HEK293 (cell line): ENCODE results near the gene LAMC2.

Experiments used
- CTCF ChIA-PET: fragments of 350-600 bp; formaldehyde crosslinking; extraction: SDS; loops from one replicate; lab custom pipeline; 2021; ENCODE audit warnings: antibody characterized with exemption; lab: Yijun Ruan, JAX
- POLR2A ChIA-PET: fragments of 300-600 bp; formaldehyde crosslinking; extraction: SDS; loops from one replicate; lab custom pipeline; 2020; ENCODE audit warnings: antibody characterized with exemption, inconsistent platforms; lab: Yijun Ruan, JAX
- H3K27ac ChIP-seq: fragments of 200-500 bp; sonication (Bioruptor generic); 2 replicates; pipeline ENCODE4 v1.5.1; 2014; ENCODE audit warnings: low read depth, low read length, control low read depth, inconsistent platforms; ENCODE audit errors: extremely low read depth
- H3K36me3 ChIP-seq, 2 experiments: fragments of 200-500 bp in 1 of 2; sonication (Bioruptor generic) in 1 of 2; 1 replicate in 1 of 2; 2 replicates in 1 of 2; pipeline ENCODE4 v1.5.1; 2014 to 2017; ENCODE audit warnings: inconsistent platforms in 2 of 2, low read length in 2 of 2; ENCODE audit not compliant: control insufficient read depth in 2 of 2, insufficient read depth in 1 of 2
- H3K4me1 ChIP-seq: fragments of 200-500 bp; sonication (Bioruptor generic); 2 replicates; pipeline ENCODE4 v1.5.1; 2014; ENCODE audit warnings: mild to moderate bottlenecking, low read length, inconsistent platforms; ENCODE audit not compliant: control insufficient read depth, insufficient read depth
- H3K4me3 ChIP-seq: 2 replicates; pipeline ENCODE4 v1.5.1; 2011; ENCODE audit warnings: low read depth, mild to moderate bottlenecking, control low read depth, low read length, moderate library complexity
- H3K9me3 ChIP-seq: fragments of 200-500 bp; sonication (Bioruptor generic); 2 replicates; pipeline ENCODE4 v1.5.1; 2014; ENCODE audit warnings: low read depth, low read length, inconsistent platforms; ENCODE audit not compliant: control insufficient read depth, insufficient read depth
- GLIS2 ChIP-seq: fragments of 450-650 bp; formaldehyde crosslinking; IDR thresholded peaks from 2 replicates; pipeline ENCODE4 v1.5.1; 2016; ENCODE audit warnings: missing biosample characterization, missing genetic modification characterization
- OSR2 ChIP-seq: fragments of 450-650 bp; formaldehyde crosslinking; IDR thresholded peaks from 2 replicates; pipeline ENCODE4 v1.5.1; 2016; ENCODE audit warnings: missing biosample characterization, missing genetic modification characterization
- RBAK ChIP-seq: fragments of 450-650 bp; formaldehyde crosslinking; IDR thresholded peaks from 2 replicates; pipeline ENCODE4 v1.5.1; 2016; ENCODE audit warnings: missing biosample characterization, missing genetic modification characterization
- SCRT2 ChIP-seq: fragments of 450-650 bp; formaldehyde crosslinking; IDR thresholded peaks from 2 replicates; pipeline ENCODE4 v1.5.1; 2016; ENCODE audit warnings: missing biosample characterization, missing genetic modification characterization
- YY2 ChIP-seq: fragments of 450-650 bp; formaldehyde crosslinking; IDR thresholded peaks from 2 replicates; pipeline ENCODE4 v1.5.1; 2016; ENCODE audit warnings: missing biosample characterization, missing genetic modification characterization
- ZBTB8A ChIP-seq: fragments of 450-650 bp; formaldehyde crosslinking; IDR thresholded peaks from 2 replicates; pipeline ENCODE4 v1.5.1; 2016; ENCODE audit warnings: missing biosample characterization, missing genetic modification characterization
- ZEB2 ChIP-seq: fragments of 450-650 bp; formaldehyde crosslinking; IDR thresholded peaks from 2 replicates; pipeline ENCODE4 v1.5.1; 2016; ENCODE audit warnings: missing biosample characterization, missing genetic modification characterization
- ZNF112 ChIP-seq: fragments of 450-650 bp; formaldehyde crosslinking; IDR thresholded peaks from 2 replicates; pipeline ENCODE4 v1.5.0; 2017; ENCODE audit warnings: missing biosample characterization, missing genetic modification characterization
- ZNF133 ChIP-seq: fragments of 450-650 bp; formaldehyde crosslinking; IDR thresholded peaks from 2 replicates; pipeline ENCODE4 v1.5.1; 2016; ENCODE audit warnings: missing biosample characterization, missing genetic modification characterization
- ZNF2 ChIP-seq: fragments of 450-650 bp; formaldehyde crosslinking; IDR thresholded peaks from 2 replicates; pipeline ENCODE4 v1.5.1; 2016; ENCODE audit warnings: missing biosample characterization, missing genetic modification characterization
- ZNF221 ChIP-seq: fragments of 450-650 bp; formaldehyde crosslinking; IDR thresholded peaks from 2 replicates; pipeline ENCODE4 v1.5.1; 2017; ENCODE audit warnings: missing biosample characterization, missing genetic modification characterization, borderline replicate concordance
- ZNF335 ChIP-seq: fragments of 450-650 bp; formaldehyde crosslinking; conservative IDR thresholded peaks from 2 replicates; pipeline ENCODE4 v1.5.1; 2016; ENCODE audit warnings: missing biosample characterization, missing genetic modification characterization
- ZNF341 ChIP-seq: fragments of 450-650 bp; formaldehyde crosslinking; IDR thresholded peaks from 2 replicates; pipeline ENCODE4; 2016; ENCODE audit warnings: low read depth, missing biosample characterization, missing genetic modification characterization
- ZNF423 ChIP-seq: fragments of 450-650 bp; formaldehyde crosslinking; IDR thresholded peaks from 2 replicates; pipeline ENCODE4 v1.5.1; 2016; ENCODE audit warnings: missing biosample characterization, missing genetic modification characterization
- ZNF426 ChIP-seq: fragments of 450-650 bp; formaldehyde crosslinking; IDR thresholded peaks from 2 replicates; pipeline ENCODE4 v1.5.1; 2017; ENCODE audit warnings: missing biosample characterization, missing genetic modification characterization, mild to moderate bottlenecking, inconsistent platforms, moderate library complexity
- ZNF449 ChIP-seq: fragments of 450-650 bp; formaldehyde crosslinking; IDR thresholded peaks from 2 replicates; pipeline ENCODE4 v1.5.1; 2017; ENCODE audit warnings: missing biosample characterization, mild to moderate bottlenecking, missing genetic modification characterization, moderate library complexity
- ZNF530 ChIP-seq: fragments of 450-650 bp; formaldehyde crosslinking; IDR thresholded peaks from 2 replicates; pipeline ENCODE4 v1.5.1; 2016; ENCODE audit warnings: low read depth, missing biosample characterization, missing genetic modification characterization
- ZNF560 ChIP-seq: fragments of 450-650 bp; formaldehyde crosslinking; IDR thresholded peaks from 2 replicates; pipeline ENCODE4 v1.5.1; 2017; ENCODE audit warnings: missing biosample characterization, missing genetic modification characterization, borderline replicate concordance
- ZNF624 ChIP-seq: fragments of 450-650 bp; formaldehyde crosslinking; IDR thresholded peaks from 2 replicates; pipeline ENCODE4 v1.5.1; 2017; ENCODE audit warnings: missing biosample characterization, missing genetic modification characterization
- ZNF670 ChIP-seq: fragments of 450-650 bp; formaldehyde crosslinking; IDR thresholded peaks from 2 replicates; pipeline ENCODE4 v1.5.1; 2016; ENCODE audit warnings: missing biosample characterization, missing genetic modification characterization, low read depth
- ZNF707 ChIP-seq: fragments of 450-650 bp; formaldehyde crosslinking; IDR thresholded peaks from 2 replicates; pipeline ENCODE4 v1.5.1; 2016; ENCODE audit warnings: missing biosample characterization, missing genetic modification characterization
- ZNF837 ChIP-seq: fragments of 450-650 bp; formaldehyde crosslinking; IDR thresholded peaks from 2 replicates; pipeline ENCODE4 v1.5.1; 2016; ENCODE audit warnings: missing biosample characterization, missing genetic modification characterization
- ZNF843 ChIP-seq: fragments of 450-650 bp; formaldehyde crosslinking; IDR thresholded peaks from 2 replicates; pipeline ENCODE4 v1.5.1; 2016; ENCODE audit warnings: missing biosample characterization, missing genetic modification characterization
- ZSCAN5A ChIP-seq: fragments of 450-650 bp; formaldehyde crosslinking; IDR thresholded peaks from 2 replicates; pipeline ENCODE4 v1.5.1; 2016; ENCODE audit warnings: missing biosample characterization, missing genetic modification characterization
- TF ChIP-seq, protein P1 (sequence below): fragments of 450-650 bp; formaldehyde crosslinking; IDR thresholded peaks from 2 replicates; pipeline ENCODE4 v1.5.1; 2016; ENCODE audit warnings: missing biosample characterization, missing genetic modification characterization
- TF ChIP-seq, protein P2 (sequence below): fragments of 450-650 bp; formaldehyde crosslinking; IDR thresholded peaks from 2 replicates; pipeline ENCODE4 v1.5.1; 2017; ENCODE audit warnings: missing biosample characterization, missing genetic modification characterization
- TF ChIP-seq, protein P3 (sequence below): fragments of 450-650 bp; formaldehyde crosslinking; IDR thresholded peaks from 2 replicates; pipeline ENCODE4 v1.5.1; 2016; ENCODE audit warnings: missing biosample characterization, missing genetic modification characterization

LAMC2 gene

DNA sequence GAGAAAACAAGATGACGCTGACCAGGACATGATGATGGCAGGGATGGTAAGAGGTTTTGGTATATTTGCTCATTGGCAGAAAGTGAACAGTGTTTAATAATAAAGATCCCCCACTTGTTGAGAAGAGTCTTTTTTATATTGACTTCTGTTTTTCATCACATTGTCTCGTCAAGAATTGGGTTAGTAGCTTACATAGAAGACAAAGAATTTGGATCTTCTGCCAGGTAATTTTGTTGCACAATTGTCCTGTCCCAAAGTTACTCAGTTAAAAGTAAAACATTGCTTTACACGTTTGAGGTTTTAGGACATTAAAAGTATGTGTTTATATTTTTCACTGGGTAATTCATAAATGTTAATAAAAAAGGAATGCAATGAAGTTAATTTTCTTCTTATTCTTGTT is 48.3 kb upstream of the LAMC2 start:
- H3K9me3 ChIP-seq: no peaks in the 10 kb centered on the region
- H3K4me1 ChIP-seq: no peaks in the 10 kb centered on the region
- H3K36me3 ChIP-seq: peaks cover 32 to 89% of the 10 kb centered on the region in 2 experiments
- H3K4me3 ChIP-seq: no peak overlapping the region
- TF ChIP-seq ZNF707 (no peak), ZNF341 (no peak), ZNF530 (no peak), ZNF335 (tag by site-specific recombination) (no peak), ZNF670 (no peak), ZNF560 (tag by site-specific recombination) (no peak), ZNF133 (tag by site-specific recombination) (no peak), ZNF837 (tag by site-specific recombination) (no peak), ZNF112 (tag by site-specific recombination) (no peak), OSR2 (no peak)
- TF ChIP-seq, all 188 proteins: peak for 0
- ChIA-PET CTCF (interaction anchor here (1.3 kb wide), 1 partner anchor 90 kb away, joined by 4 read pairs; no protein-coding TSS in a partner anchor), POLR2A (no interaction called here)
- no peak overlapping the region for H3K27ac ChIP-seq

DNA sequence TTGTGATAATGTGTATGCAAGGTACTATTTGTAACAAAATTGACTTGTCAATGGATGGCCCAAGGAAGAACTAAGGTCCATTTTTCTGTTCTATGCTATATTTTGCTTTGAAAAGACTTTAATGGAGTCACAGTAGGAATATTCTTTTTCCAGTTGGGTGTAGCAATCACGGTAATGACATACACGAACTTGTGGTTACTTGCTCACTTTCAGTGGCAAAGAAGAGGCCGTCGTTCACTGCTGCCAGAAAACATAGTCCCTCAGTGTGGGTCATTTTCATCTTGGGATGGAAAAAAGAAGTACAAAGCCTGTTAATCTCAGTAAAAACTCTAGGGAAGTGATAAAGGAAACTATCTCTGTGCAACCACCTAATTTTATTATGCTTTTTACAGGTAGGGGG is 47.8 kb upstream of the LAMC2 start:
- ChIA-PET POLR2A (no interaction called here), CTCF (interaction anchor here (1.3 kb wide), 2 partner anchors 89 to 96 kb away, joined by 4 read pairs; no protein-coding TSS in a partner anchor)
- Histone ChIP-seq H3K9me3 (no peaks in the 10 kb centered on the region), H3K4me3 (no peak overlapping the region), H3K4me1 (no peaks in the 10 kb centered on the region), H3K27ac (no peak overlapping the region), H3K36me3 (peaks cover 29 to 89% of the 10 kb centered on the region in 2 experiments)
- TF ChIP-seq ZEB2 (tag by site-specific recombination) (no peak), ZBTB8A (tag by site-specific recombination) (no peak), YY2 (no peak), ZSCAN5A (no peak), ZNF426 (tag by site-specific recombination) (no peak), SCRT2 (tag by site-specific recombination) (no peak), ZNF2 (no peak), ZNF449 (no peak), ZNF221 (tag by site-specific recombination) (no peak), GLIS2 (tag by site-specific recombination) (no peak), ZNF423 (tag by site-specific recombination) (no peak), ZNF624 (tag by site-specific recombination) (no peak), RBAK (tag by site-specific recombination) (no peak), ZNF843 (tag by site-specific recombination) (no peak)
- TF ChIP-seq, protein P1, sequence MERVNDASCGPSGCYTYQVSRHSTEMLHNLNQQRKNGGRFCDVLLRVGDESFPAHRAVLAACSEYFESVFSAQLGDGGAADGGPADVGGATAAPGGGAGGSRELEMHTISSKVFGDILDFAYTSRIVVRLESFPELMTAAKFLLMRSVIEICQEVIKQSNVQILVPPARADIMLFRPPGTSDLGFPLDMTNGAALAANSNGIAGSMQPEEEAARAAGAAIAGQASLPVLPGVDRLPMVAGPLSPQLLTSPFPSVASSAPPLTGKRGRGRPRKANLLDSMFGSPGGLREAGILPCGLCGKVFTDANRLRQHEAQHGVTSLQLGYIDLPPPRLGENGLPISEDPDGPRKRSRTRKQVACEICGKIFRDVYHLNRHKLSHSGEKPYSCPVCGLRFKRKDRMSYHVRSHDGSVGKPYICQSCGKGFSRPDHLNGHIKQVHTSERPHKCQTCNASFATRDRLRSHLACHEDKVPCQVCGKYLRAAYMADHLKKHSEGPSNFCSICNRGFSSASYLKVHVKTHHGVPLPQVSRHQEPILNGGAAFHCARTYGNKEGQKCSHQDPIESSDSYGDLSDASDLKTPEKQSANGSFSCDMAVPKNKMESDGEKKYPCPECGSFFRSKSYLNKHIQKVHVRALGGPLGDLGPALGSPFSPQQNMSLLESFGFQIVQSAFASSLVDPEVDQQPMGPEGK (tag by site-specific recombination): no peak
- TF ChIP-seq, protein P2, sequence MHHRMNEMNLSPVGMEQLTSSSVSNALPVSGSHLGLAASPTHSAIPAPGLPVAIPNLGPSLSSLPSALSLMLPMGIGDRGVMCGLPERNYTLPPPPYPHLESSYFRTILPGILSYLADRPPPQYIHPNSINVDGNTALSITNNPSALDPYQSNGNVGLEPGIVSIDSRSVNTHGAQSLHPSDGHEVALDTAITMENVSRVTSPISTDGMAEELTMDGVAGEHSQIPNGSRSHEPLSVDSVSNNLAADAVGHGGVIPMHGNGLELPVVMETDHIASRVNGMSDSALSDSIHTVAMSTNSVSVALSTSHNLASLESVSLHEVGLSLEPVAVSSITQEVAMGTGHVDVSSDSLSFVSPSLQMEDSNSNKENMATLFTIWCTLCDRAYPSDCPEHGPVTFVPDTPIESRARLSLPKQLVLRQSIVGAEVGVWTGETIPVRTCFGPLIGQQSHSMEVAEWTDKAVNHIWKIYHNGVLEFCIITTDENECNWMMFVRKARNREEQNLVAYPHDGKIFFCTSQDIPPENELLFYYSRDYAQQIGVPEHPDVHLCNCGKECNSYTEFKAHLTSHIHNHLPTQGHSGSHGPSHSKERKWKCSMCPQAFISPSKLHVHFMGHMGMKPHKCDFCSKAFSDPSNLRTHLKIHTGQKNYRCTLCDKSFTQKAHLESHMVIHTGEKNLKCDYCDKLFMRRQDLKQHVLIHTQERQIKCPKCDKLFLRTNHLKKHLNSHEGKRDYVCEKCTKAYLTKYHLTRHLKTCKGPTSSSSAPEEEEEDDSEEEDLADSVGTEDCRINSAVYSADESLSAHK (tag by site-specific recombination): no peak
- TF ChIP-seq, protein P3, sequence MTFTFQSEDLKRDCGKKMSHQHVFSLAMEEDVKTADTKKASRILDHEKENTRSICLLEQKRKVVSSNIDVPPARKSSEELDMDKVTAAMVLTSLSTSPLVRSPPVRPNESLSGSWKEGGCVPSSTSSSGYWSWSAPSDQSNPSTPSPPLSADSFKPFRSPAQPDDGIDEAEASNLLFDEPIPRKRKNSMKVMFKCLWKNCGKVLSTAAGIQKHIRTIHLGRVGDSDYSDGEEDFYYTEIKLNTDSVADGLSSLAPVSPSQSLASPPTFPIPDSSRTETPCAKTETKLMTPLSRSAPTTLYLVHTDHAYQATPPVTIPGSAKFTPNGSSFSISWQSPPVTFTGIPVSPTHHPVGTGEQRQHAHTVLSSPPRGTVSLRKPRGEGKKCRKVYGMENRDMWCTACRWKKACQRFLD (tag by site-specific recombination): no peak
